GM23248 (cell line): ENCODE measurements around the gene RGL1.

ENCODE experiments used
- EZH2 ChIP-seq: fragments of 200-600 bp; sonication (generic); IDR thresholded peaks from 2 replicates; pipeline ENCODE4 v1.6.1; 2018; ENCODE audit warnings: antibody characterized with exemption, mild to moderate bottlenecking; ENCODE audit not compliant: insufficient read depth, poor library complexity, severe bottlenecking
- EZH2phosphoT487 ChIP-seq: fragments of 200-600 bp; sonication (generic); IDR thresholded peaks from 2 replicates; pipeline ENCODE4 v1.6.1; 2018; ENCODE audit warnings: antibody characterized with exemption, moderate library complexity, mild to moderate bottlenecking, low read depth; ENCODE audit not compliant: insufficient read depth

- TF ChIP-seq EZH2: no peak
- TF ChIP-seq EZH2phosphoT487: no peak
Observed at GRCh38 chr1:183760661-183761060, 44.3 kb upstream of the RGL1 start.
